ENCODE measurements around the gene AQP12B. TPM values are rescaled to one million over a fixed set of nuclear protein-coding genes. Genes with fewer than 3 reads are reported as not detected.
A peak's percentile ranks its signal among the peaks of the same experiment; 100 is the strongest.
"Not testable (repeated sequence)": the region's sequence is repeated elsewhere in the genome, so short reads cannot be mapped to it uniquely, and the experiment has no call there.

Gene AQP12B, protein sequence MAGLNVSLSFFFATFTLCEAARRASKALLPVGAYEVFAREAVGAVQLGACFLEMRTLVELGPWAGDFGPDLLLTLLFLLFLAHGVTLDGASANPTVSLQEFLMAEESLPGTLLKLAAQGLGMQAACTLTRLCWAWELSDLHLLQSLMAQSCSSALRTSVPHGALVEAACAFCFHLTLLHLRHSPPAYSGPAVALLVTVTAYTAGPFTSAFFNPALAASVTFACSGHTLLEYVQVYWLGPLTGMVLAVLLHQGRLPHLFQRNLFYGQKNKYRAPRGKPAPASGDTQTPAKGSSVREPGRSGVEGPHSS
- total RNA-seq (not detected), polyA plus RNA-seq (not detected)
- long read RNA-seq, donor 1 = 0 reads
- long read RNA-seq, donor 2 = 0 reads
- long read RNA-seq, donor 3 = 0 reads
- long read RNA-seq, donor 4 = 0 reads

- ATAC-seq (peak in 1 of 2 donors; percentile 21), DNase-seq (peak in 1 of 3 donors; percentile 48)
- H3K27ac ChIP-seq (ENCODE audit: low read length); H3K9me3 ChIP-seq (ENCODE audit: control insufficient read depth, low read length); intact Hi-C loops (cut with DNase I); H3K27me3 ChIP-seq (ENCODE audit: control insufficient read depth, insufficient read depth); H3K4me3 ChIP-seq (ENCODE audit: low read length); H3K4me1 ChIP-seq (ENCODE audit: control insufficient read depth, insufficient read depth, low read length): not testable (repeated sequence)
- 85% methylated on average over 34 of the region's 37 CpGs for WGBS
These were observed at the start of gene AQP12B for GRCh38 chr2:240682431-240683224. Gene AQP12B (minus strand): TSS chr2:240682885. CDS start chr2:240682837, 48 bp downstream.

DNA sequence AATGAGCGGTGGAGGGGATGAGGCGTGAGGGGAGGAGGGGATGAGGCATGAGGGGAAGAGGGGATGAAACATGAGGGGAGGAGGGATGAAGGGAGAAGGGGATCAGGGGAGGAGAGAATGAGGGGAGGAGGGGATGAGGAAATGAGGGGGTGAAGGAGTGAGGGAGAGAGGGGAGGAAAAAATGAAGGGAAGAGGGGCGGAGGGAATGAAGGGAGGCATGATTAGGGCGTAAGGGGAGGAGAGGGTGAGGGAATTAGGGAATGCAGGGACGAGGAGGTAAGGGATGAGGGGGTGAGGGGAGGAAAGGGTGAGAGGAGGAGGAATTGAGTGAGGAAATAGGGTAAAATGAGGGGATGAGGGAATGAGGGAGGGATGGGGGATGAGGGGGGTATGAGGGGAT is 49.5 kb upstream of the AQP12B start:
- WGBS = 83% methylated on average over 5 of the region's 5 CpGs
- DNase-seq = no peak

DNA sequence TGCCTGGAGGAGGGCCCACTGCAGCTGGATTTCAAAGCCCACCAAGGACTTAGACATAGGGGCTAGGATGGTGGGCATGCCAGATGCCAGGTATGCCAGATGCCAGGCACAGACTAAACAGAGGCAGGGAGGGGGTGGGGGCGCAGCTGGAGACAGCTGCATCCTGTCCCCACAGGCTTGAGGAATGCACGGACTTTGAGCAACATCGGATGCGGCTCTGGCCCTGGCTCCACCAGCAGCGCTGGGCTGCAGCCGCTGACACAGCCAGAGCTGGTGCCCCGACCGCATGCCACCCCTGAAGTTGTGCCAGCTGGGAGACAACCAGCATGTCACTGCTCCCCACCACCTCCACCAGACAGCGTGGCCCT is 48.5 kb upstream of the AQP12B start:
- WGBS = 45% methylated on average over 9 of the region's 9 CpGs
- intact Hi-C loops (cut with DNase I) = no loop called here
- no peak overlapping the region for H3K4me3 ChIP-seq (ENCODE audit: low read length)
- ATAC-seq (no peak), DNase-seq (peak in 2 of 3 donors; percentile 24 to 27)
- H3K27me3 ChIP-seq (ENCODE audit: control insufficient read depth, insufficient read depth) = no peaks in the 10 kb centered on the region
- no peaks in the 10 kb centered on the region for H3K4me1 ChIP-seq (ENCODE audit: control insufficient read depth, insufficient read depth, low read length)
- H3K9me3 ChIP-seq (ENCODE audit: control insufficient read depth, low read length) = no peaks in the 10 kb centered on the region
- H3K27ac ChIP-seq (ENCODE audit: low read length) = no peak overlapping the region

More for the DNA sequence above, 49.5 kb upstream of the AQP12B start:
- Histone ChIP-seq H3K4me1 (ENCODE audit: control insufficient read depth, insufficient read depth, low read length) (no peaks in the 10 kb centered on the region), H3K9me3 (ENCODE audit: control insufficient read depth, low read length) (no peaks in the 10 kb centered on the region), H3K27ac (ENCODE audit: low read length) (no peak overlapping the region), H3K27me3 (ENCODE audit: control insufficient read depth, insufficient read depth) (no peaks in the 10 kb centered on the region), H3K4me3 (ENCODE audit: low read length) (no peak overlapping the region)
- no peak for ATAC-seq
- intact Hi-C loops (cut with DNase I) = no loop called here

GRCh38 chr2:240730501-240731177 is 48.0 kb upstream of the AQP12B start:
- Histone ChIP-seq H3K4me3 (ENCODE audit: low read length) (no peak overlapping the region), H3K27ac (ENCODE audit: low read length) (no peak overlapping the region), H3K4me1 (ENCODE audit: control insufficient read depth, insufficient read depth, low read length) (no peaks in the 10 kb centered on the region), H3K9me3 (ENCODE audit: control insufficient read depth, low read length) (no peaks in the 10 kb centered on the region), H3K27me3 (ENCODE audit: control insufficient read depth, insufficient read depth) (no peaks in the 10 kb centered on the region)
- 80% methylated on average over 10 of the region's 10 CpGs for WGBS
- DNase-seq (peak in 2 of 3 donors; percentile 28 to 40), ATAC-seq (no peak)
- intact Hi-C loops (cut with DNase I) = no loop called here

- ATAC-seq = no peak
- no peaks in the 10 kb centered on the region for H3K9me3 ChIP-seq (ENCODE audit: control insufficient read depth, low read length)
- H3K27me3 ChIP-seq (ENCODE audit: control insufficient read depth, insufficient read depth) = no peaks in the 10 kb centered on the region
- intact Hi-C loops (cut with DNase I) = no loop called here
- H3K27ac ChIP-seq (ENCODE audit: low read length) = no peak overlapping the region
- DNase-seq = peak in 1 of 3 donors; percentile 4
- H3K4me3 ChIP-seq (ENCODE audit: low read length) = no peak overlapping the region
- H3K4me1 ChIP-seq (ENCODE audit: control insufficient read depth, insufficient read depth, low read length) = no peaks in the 10 kb centered on the region
- 44% methylated on average over 7 of the region's 7 CpGs for WGBS
These were observed 46.1 kb upstream of the AQP12B start for GRCh38 chr2:240728827-240729226.

DNA sequence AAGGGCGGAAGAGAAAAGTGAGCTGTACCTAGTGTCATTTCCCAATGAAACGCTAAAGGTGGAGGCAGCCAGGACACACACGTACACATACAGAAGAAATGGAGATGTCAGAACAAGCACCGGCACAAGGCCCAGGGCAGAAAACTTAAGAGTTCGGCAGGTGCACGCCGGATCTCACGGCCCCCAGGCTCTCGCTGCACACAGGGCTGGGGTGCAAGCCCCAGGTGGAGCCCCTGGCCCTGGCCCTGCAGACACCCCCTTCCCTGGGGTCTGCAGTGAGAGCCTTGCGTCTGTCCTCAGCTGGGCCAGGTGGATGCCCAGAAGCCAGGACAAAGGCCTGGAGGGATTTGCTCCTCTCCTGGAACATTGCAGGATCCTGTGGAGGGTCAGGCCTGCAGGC is 45.7 kb upstream of the AQP12B start:
- ATAC-seq (no peak), DNase-seq (peak in 2 of 3 donors; percentile 9 to 11)
- H3K27me3 ChIP-seq (ENCODE audit: control insufficient read depth, insufficient read depth) = no peaks in the 10 kb centered on the region
- no peaks in the 10 kb centered on the region for H3K9me3 ChIP-seq (ENCODE audit: control insufficient read depth, low read length)
- intact Hi-C loops (cut with DNase I) = no loop called here
- WGBS = 89% methylated on average over 10 of the region's 10 CpGs
- no peak overlapping the region for H3K4me3 ChIP-seq (ENCODE audit: low read length)
- no peak overlapping the region for H3K27ac ChIP-seq (ENCODE audit: low read length)
- no peaks in the 10 kb centered on the region for H3K4me1 ChIP-seq (ENCODE audit: control insufficient read depth, insufficient read depth, low read length)

DNA sequence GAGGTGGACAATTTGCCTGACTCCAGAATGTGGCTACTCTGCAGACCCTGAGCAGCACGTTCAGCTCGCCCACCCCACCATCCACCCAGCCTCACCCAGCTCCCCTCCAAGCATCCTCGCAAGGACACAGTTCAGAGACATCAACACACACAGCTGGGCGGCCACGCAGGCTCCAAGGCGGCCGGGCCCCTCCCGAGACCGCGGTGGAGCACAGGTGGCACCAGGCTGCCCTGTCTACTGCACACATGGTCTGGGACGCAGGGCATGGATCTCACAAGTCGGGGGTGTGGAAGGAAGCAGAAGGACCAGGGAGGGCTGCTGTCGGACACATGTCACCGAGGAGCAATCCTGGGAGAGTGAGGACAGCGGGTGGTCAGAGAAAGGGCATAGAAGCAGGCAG is 45.2 kb upstream of the AQP12B start:
- H3K27ac ChIP-seq (ENCODE audit: low read length) = no peak overlapping the region
- no peaks in the 10 kb centered on the region for H3K27me3 ChIP-seq (ENCODE audit: control insufficient read depth, insufficient read depth)
- no peaks in the 10 kb centered on the region for H3K9me3 ChIP-seq (ENCODE audit: control insufficient read depth, low read length)
- WGBS = 92% methylated on average over 15 of the region's 15 CpGs
- H3K4me3 ChIP-seq (ENCODE audit: low read length) = no peak overlapping the region
- ATAC-seq = no peak
- DNase-seq = peak in 1 of 3 donors; percentile 16
- no peaks in the 10 kb centered on the region for H3K4me1 ChIP-seq (ENCODE audit: control insufficient read depth, insufficient read depth, low read length)
- intact Hi-C loops (cut with DNase I) = no loop called here

- WGBS = 85% methylated on average over 14 of the region's 14 CpGs
- DNase-seq (peak in 2 of 3 donors; percentile 19 to 39), ATAC-seq (no peak)
These were observed 44.8 kb upstream of the AQP12B start for GRCh38 chr2:240727439-240727838.

GRCh38 chr2:240726876-240727275 is 44.2 kb upstream of the AQP12B start:
- Histone ChIP-seq H3K4me1 (ENCODE audit: control insufficient read depth, insufficient read depth, low read length) (no peaks in the 10 kb centered on the region), H3K9me3 (ENCODE audit: control insufficient read depth, low read length) (no peaks in the 10 kb centered on the region), H3K27ac (ENCODE audit: low read length) (no peak overlapping the region), H3K4me3 (ENCODE audit: low read length) (no peak overlapping the region), H3K27me3 (ENCODE audit: control insufficient read depth, insufficient read depth) (no peaks in the 10 kb centered on the region)
- peak in 2 of 3 donors; percentile 21 to 45 for DNase-seq
- WGBS = 87% methylated on average over 14 of the region's 14 CpGs
- no peak for ATAC-seq
- intact Hi-C loops (cut with DNase I) = no loop called here

More at GRCh38 chr2:240727439-240727838, 44.8 kb upstream of the AQP12B start:
- intact Hi-C loops (cut with DNase I) = no loop called here
- no peak overlapping the region for H3K4me3 ChIP-seq (ENCODE audit: low read length)
- no peaks in the 10 kb centered on the region for H3K4me1 ChIP-seq (ENCODE audit: control insufficient read depth, insufficient read depth, low read length)
- H3K27ac ChIP-seq (ENCODE audit: low read length) = no peak overlapping the region
- H3K9me3 ChIP-seq (ENCODE audit: control insufficient read depth, low read length) = no peaks in the 10 kb centered on the region
- no peaks in the 10 kb centered on the region for H3K27me3 ChIP-seq (ENCODE audit: control insufficient read depth, insufficient read depth)

GRCh38 chr2:240725671-240726070 is 43.0 kb upstream of the AQP12B start:
- no peaks in the 10 kb centered on the region for H3K4me1 ChIP-seq (ENCODE audit: control insufficient read depth, insufficient read depth, low read length)
- 71% methylated on average over 7 of the region's 7 CpGs for WGBS
- peak in 2 of 3 donors; percentile 2 to 9 for DNase-seq
- H3K9me3 ChIP-seq (ENCODE audit: control insufficient read depth, low read length) = no peaks in the 10 kb centered on the region
- no peak for ATAC-seq
- H3K27ac ChIP-seq (ENCODE audit: low read length) = no peak overlapping the region
- no peaks in the 10 kb centered on the region for H3K27me3 ChIP-seq (ENCODE audit: control insufficient read depth, insufficient read depth)
- intact Hi-C loops (cut with DNase I) = no loop called here
- no peak overlapping the region for H3K4me3 ChIP-seq (ENCODE audit: low read length)

DNA sequence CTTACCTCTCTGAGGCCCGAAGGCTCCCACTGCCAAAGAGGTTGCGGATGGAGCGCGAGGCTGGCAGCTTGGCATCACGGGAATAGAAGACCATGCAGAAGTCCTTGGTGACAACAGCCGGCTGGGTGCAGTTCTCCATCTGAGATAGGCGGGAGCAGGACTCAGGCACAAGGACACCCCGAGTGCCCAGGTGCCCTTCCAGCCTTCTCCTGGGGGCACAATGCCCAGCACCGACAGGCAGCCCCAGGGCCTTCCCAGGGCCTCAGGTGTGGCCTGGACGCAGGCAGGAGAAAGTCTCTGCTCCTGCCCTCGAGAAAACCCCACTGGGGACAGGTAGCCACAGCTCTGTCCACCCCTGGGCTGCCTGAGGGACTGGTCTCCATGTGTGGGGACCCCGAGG is 42.6 kb upstream of the AQP12B start:
- no peaks in the 10 kb centered on the region for H3K27me3 ChIP-seq (ENCODE audit: control insufficient read depth, insufficient read depth)
- H3K9me3 ChIP-seq (ENCODE audit: control insufficient read depth, low read length) = no peaks in the 10 kb centered on the region
- DNase-seq (no peak), ATAC-seq (no peak)
- WGBS = 89% methylated on average over 12 of the region's 12 CpGs
- no peak overlapping the region for H3K27ac ChIP-seq (ENCODE audit: low read length)
- no peaks in the 10 kb centered on the region for H3K4me1 ChIP-seq (ENCODE audit: control insufficient read depth, insufficient read depth, low read length)
- intact Hi-C loops (cut with DNase I) = no loop called here
- H3K4me3 ChIP-seq (ENCODE audit: low read length) = no peak overlapping the region

Data from right cardiac atrium (tissue), 5 donors.